Activated CD4-positive, alpha-beta T cell treated with anti-CD3 and anti-CD28 coated beads, Interleukin-2, amount 10 ng/mL, durations not matched to agents 7 days and 5 days (primary cell): ENCODE results near the gene CDK10. TPM values are rescaled to one million over a fixed set of nuclear protein-coding genes. Genes with fewer than 3 reads are reported as not detected.
A peak's percentile ranks its signal among the peaks of the same experiment; 100 is the strongest.

Experiments used
- CTCF ChIA-PET: fragments of 350-600 bp; sonication (Branson Sonifier 250); formaldehyde crosslinking; loops from one replicate; lab custom pipeline; 2021; ENCODE audit warnings: antibody characterized with exemption; lab: Charles Lee
- POLR2A ChIA-PET: fragments of 350-600 bp; sonication (Branson Sonifier 250); formaldehyde crosslinking; loops from one replicate; lab custom pipeline; 2021; ENCODE audit warnings: antibody characterized with exemption; lab: Charles Lee
- DNase-seq: peaks from one replicate; pipeline ENCODE4 v3.0.0-alpha.2; 2020
- H3K27ac Mint-ChIP-seq: one replicate; pipeline ENCODE4 v1.8.0; 2021; ENCODE audit warnings: mild to moderate bottlenecking, moderate library complexity, mixed read lengths
- H3K27me3 Mint-ChIP-seq: one replicate; pipeline ENCODE4 v1.8.0; 2021; ENCODE audit warnings: mixed read lengths
- H3K36me3 Mint-ChIP-seq: one replicate; pipeline ENCODE4 v1.8.0; 2021; ENCODE audit warnings: low read depth, mixed read lengths
- H3K4me1 Mint-ChIP-seq: one replicate; pipeline ENCODE4 v1.8.0; 2021; ENCODE audit warnings: mixed read lengths
- H3K4me3 Mint-ChIP-seq: one replicate; pipeline ENCODE4 v1.8.0; 2021; ENCODE audit warnings: mild to moderate bottlenecking, moderate library complexity, mixed read lengths
- H3K9me3 Mint-ChIP-seq: one replicate; pipeline ENCODE4 v1.8.0; 2021; ENCODE audit warnings: mixed read lengths
- total RNA-seq, 2 experiments: library from RNA; stranded (reverse); gene quantifications; one replicate each; pipeline ENCODE4 v1.2.3, GENCODE V29; 2021

CDK10 gene
- total RNA-seq, 2 experiments from 2014 or later = 83.1 to 96.8 TPM

GRCh38 chr16:89737341-89738071 lies 51.0 kb downstream of the CDK10 start:
- DNase-seq = peak; percentile 69
- peaks cover 49% of the 10 kb centered on the region for H3K4me1 Mint-ChIP-seq
- peaks cover 72% of the 10 kb centered on the region for H3K36me3 Mint-ChIP-seq
- H3K27ac Mint-ChIP-seq = peak overlapping the region; percentile 83
- ChIA-PET CTCF (interaction anchor here (0.6 to 2.1 kb wide), 5 partner anchors 15 to 1274 kb away, joined by 3 to 6 read pairs (median 3); no protein-coding TSS in a partner anchor), POLR2A (interaction anchor here (1.0 kb wide), 1 partner anchor 14 kb away, joined by 3 read pairs; no protein-coding TSS in a partner anchor)
- H3K4me3 Mint-ChIP-seq = peak overlapping the region; percentile 36
- no peaks in the 10 kb centered on the region for H3K27me3 Mint-ChIP-seq
- H3K9me3 Mint-ChIP-seq = no peaks in the 10 kb centered on the region

- H3K27ac Mint-ChIP-seq = peak overlapping the region; percentile 83
- peaks cover 46% of the 10 kb centered on the region for H3K4me1 Mint-ChIP-seq
- peaks cover 72% of the 10 kb centered on the region for H3K36me3 Mint-ChIP-seq
Measured at GRCh38 chr16:89738072-89738377, 51.5 kb downstream of the CDK10 start.

GRCh38 chr16:89738538-89739317 lies 52.2 kb downstream of the CDK10 start:
- CTCF ChIA-PET = interaction anchor here (1.0 to 2.1 kb wide), 6 partner anchors 16 to 171 kb away, joined by 3 to 5 read pairs (median 4); no protein-coding TSS in a partner anchor
- no peak overlapping the region for H3K4me3 Mint-ChIP-seq
- no peaks in the 10 kb centered on the region for H3K9me3 Mint-ChIP-seq
- POLR2A ChIA-PET = no interaction called here
- H3K27me3 Mint-ChIP-seq = no peaks in the 10 kb centered on the region
- peak overlapping the region; percentile 25 for H3K27ac Mint-ChIP-seq
- H3K4me1 Mint-ChIP-seq = peaks cover 45% of the 10 kb centered on the region
- no peak for DNase-seq
- H3K36me3 Mint-ChIP-seq = peaks cover 69% of the 10 kb centered on the region

More at GRCh38 chr16:89738072-89738377, 51.5 kb downstream of the CDK10 start:
- no peak for DNase-seq
- Mint-ChIP-seq H3K4me3 (no peak overlapping the region), H3K9me3 (no peaks in the 10 kb centered on the region), H3K27me3 (no peaks in the 10 kb centered on the region)
- POLR2A ChIA-PET = no interaction called here
- CTCF ChIA-PET = interaction anchor here (1.0 to 2.1 kb wide), 3 partner anchors 15 to 32 kb away, joined by 3 to 5 read pairs (median 5); no protein-coding TSS in a partner anchor

GRCh38 chr16:89739383-89739782 lies 52.9 kb downstream of the CDK10 start:
- peaks cover 71% of the 10 kb centered on the region for H3K36me3 Mint-ChIP-seq
- no peak overlapping the region for H3K4me3 Mint-ChIP-seq
- H3K9me3 Mint-ChIP-seq = no peaks in the 10 kb centered on the region
- no peaks in the 10 kb centered on the region for H3K27me3 Mint-ChIP-seq
- peaks cover 45% of the 10 kb centered on the region for H3K4me1 Mint-ChIP-seq
- ChIA-PET POLR2A (no interaction called here), CTCF (interaction anchor here (1.2 to 2.1 kb wide), 5 partner anchors 16 to 171 kb away, joined by 3 to 5 read pairs (median 4); no protein-coding TSS in a partner anchor)
- no peak overlapping the region for H3K27ac Mint-ChIP-seq
- no peak for DNase-seq

- no peak overlapping the region for H3K27ac Mint-ChIP-seq
- peaks cover 28% of the 10 kb centered on the region for H3K4me1 Mint-ChIP-seq
- no peak for DNase-seq
- POLR2A ChIA-PET = interaction anchor here (0.6 to 1.3 kb wide), 3 partner anchors 18 to 63 kb away, joined by 3 to 5 read pairs (median 3); no protein-coding TSS in a partner anchor
- no peak overlapping the region for H3K4me3 Mint-ChIP-seq
- CTCF ChIA-PET = interaction anchor here (1.0 to 1.7 kb wide), 8 partner anchors 8 to 119 kb away, joined by 3 to 5 read pairs (median 3); no protein-coding TSS in a partner anchor
- no peaks in the 10 kb centered on the region for H3K27me3 Mint-ChIP-seq
- no peaks in the 10 kb centered on the region for H3K9me3 Mint-ChIP-seq
- H3K36me3 Mint-ChIP-seq = peaks cover 63% of the 10 kb centered on the region
Measured at GRCh38 chr16:89741342-89742014, 55.0 kb downstream of the CDK10 start.

- DNase-seq = no peak
- Mint-ChIP-seq H3K4me3 (no peak overlapping the region), H3K27me3 (no peaks in the 10 kb centered on the region), H3K9me3 (no peaks in the 10 kb centered on the region), H3K27ac (peak overlapping the region; percentile 37), H3K4me1 (peaks cover 13% of the 10 kb centered on the region), H3K36me3 (peaks cover 54% of the 10 kb centered on the region)
- ChIA-PET CTCF (interaction anchor here (1.3 to 1.7 kb wide), 2 partner anchors 19 to 34 kb away, joined by 3 read pairs; no protein-coding TSS in a partner anchor), POLR2A (no interaction called here)
Measured at GRCh38 chr16:89742948-89743347, 56.5 kb downstream of the CDK10 start.

- ChIA-PET POLR2A (no interaction called here), CTCF (no interaction called here)
Measured at GRCh38 chr16:89744813-89745212, 58.3 kb downstream of the CDK10 start.

More at GRCh38 chr16:89744813-89745212, 58.3 kb downstream of the CDK10 start:
- Mint-ChIP-seq H3K4me3 (no peak overlapping the region), H3K9me3 (no peaks in the 10 kb centered on the region), H3K27me3 (no peaks in the 10 kb centered on the region), H3K4me1 (peaks cover 10% of the 10 kb centered on the region), H3K27ac (no peak overlapping the region), H3K36me3 (peaks cover 47% of the 10 kb centered on the region)
- no peak for DNase-seq

Other genes with a start within 250 kb of the CDK10 start
- 100 to 1,000 TPM; 158 to 178 TPM for gene ANKRD11, start 196.1 kb upstream of the CDK10 start, total RNA-seq
- 100 to 1,000 TPM in 1 of 2 experiments, 10 to 100 TPM in 1; 88.3 to 101 TPM for gene SPG7, start 178.3 kb upstream of the CDK10 start, total RNA-seq
- gene RPL13, start 126.0 kb upstream of the CDK10 start, total RNA-seq = 1,000 to 10,000 TPM; 1,763 to 2,076 TPM
- 1 to 10 TPM; 5.1 to 5.7 TPM for gene CPNE7, start 110.9 kb upstream of the CDK10 start, total RNA-seq
- gene DPEP1, start 73.0 kb upstream of the CDK10 start, total RNA-seq = not detected
- 100 to 1,000 TPM in 1 of 2 experiments, 10 to 100 TPM in 1; 77.6 to 102 TPM for gene CHMP1A, start 29.0 kb upstream of the CDK10 start, total RNA-seq
- 10 to 100 TPM; 14.5 to 14.8 TPM for gene SPATA33, start 28.9 kb upstream of the CDK10 start, total RNA-seq
- gene SPATA2L, start 15.0 kb downstream of the CDK10 start, total RNA-seq = 1 to 10 TPM; 5.3 to 8.0 TPM
- 10 to 100 TPM; 10.8 to 13.4 TPM for gene VPS9D1, start 34.2 kb downstream of the CDK10 start, total RNA-seq
- gene ZNF276, start 34.8 kb downstream of the CDK10 start, total RNA-seq = 10 to 100 TPM; 79.5 to 96.5 TPM
- gene FANCA, start 130.0 kb downstream of the CDK10 start, total RNA-seq = 100 to 1,000 TPM in 1 of 2 experiments, 10 to 100 TPM in 1; 97.1 to 111 TPM
- gene SPIRE2, start 141.8 kb downstream of the CDK10 start, total RNA-seq = 1 to 10 TPM; 1.1 to 1.8 TPM
- 100 to 1,000 TPM; 148 to 168 TPM for gene TCF25, start 186.9 kb downstream of the CDK10 start, total RNA-seq
- 1 to 10 TPM; 5.0 to 6.6 TPM for gene MC1R, start 232.2 kb downstream of the CDK10 start, total RNA-seq
- 1 to 10 TPM; 1.1 to 1.6 TPM for gene TUBB3, start 236.7 kb downstream of the CDK10 start, total RNA-seq